ELF-1 (cell line): ENCODE results near the gene KRT38.
A peak's percentile ranks its signal among the peaks of the same experiment; 100 is the strongest.
"Not testable (repeated sequence)": the region's sequence is repeated elsewhere in the genome, so short reads cannot be mapped to it uniquely, and the experiment has no call there.

Experiments used
- DNase-seq: peaks from one replicate; pipeline ENCODE4 v3.0.0-alpha.2; 2016; ENCODE audit warnings: low read depth, low spot score

KRT38 gene

DNA sequence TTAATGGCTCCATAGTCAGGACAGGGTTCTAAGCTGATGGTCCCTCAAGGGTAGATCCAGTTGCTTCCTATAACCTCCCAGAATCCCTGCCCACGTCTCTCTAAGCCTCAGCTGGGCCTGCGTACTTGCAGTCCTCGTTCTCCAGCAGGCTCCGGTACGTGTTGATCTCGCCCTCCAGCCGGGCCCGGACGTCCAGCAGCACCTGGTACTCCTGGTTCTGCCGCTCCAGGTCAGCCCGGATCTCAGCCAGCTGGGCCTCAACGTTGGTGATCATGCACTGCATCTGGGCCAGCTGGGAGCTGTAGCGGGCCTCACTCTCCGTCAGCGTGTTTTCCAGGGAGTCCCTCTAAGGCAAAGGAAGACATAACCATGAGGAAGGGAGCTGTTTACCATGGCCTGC lies 21.9 kb upstream of the KRT38 start:
- no peak for DNase-seq

DNA sequence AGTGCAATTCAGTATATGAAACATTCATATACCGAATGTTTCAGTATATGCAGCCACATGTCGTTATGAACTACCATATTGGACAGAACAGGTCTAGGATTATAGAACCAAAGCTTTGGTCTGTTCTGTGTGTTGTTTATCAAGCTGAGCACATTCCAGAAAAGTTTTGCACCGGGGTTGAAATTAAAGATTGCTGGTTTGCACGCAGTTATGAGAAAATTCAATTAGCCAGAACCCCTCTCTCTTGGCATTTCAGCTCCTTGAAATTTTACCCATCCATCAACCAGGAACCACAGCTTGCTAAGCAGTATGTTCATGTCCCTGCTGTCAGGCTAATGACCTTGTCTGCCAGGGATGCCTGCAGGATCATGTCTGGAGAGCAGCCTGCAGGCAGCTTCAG lies 16.9 kb upstream of the KRT38 start:
- no peak for DNase-seq

DNA sequence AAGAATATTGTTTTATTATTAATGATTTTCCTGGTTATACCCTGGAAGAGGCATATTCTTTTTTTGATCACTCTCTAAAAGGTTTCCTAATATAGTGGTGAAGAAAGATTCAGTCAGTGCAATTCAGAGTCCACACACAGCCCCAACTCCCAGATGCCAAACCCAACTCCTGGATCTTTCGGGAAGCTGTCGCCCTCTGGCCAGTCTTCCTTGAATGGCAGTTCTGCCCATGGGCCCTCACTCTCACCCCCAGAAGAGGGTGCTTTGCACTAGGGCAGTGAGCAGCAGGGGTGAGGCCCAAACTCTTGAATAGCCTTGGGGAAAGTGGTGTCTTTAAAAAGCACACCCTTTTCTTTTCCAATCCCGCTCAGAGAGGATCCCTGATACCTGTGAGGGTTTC lies 15.4 kb upstream of the KRT38 start:
- DNase-seq, result peak; percentile 10

DNA sequence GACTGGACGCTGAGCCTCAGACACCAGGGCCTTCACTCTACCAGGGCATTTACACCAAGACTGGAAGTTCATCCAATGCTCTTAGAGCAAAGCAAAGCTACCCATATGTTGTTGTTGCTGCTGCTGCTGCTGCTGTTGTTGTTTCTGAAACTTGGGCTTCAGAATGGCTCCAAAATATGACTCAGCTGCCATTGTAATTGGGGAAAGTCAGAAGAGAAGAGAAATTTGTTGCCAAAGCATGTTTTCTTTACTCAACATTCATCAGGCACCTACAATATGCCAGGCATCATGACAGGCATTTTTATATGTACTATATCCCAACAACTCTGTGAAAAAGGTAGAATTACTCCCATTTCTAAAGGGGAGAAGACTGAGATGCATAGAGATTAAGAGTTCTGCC lies 14.5 kb upstream of the KRT38 start:
- DNase-seq, result no peak

DNA sequence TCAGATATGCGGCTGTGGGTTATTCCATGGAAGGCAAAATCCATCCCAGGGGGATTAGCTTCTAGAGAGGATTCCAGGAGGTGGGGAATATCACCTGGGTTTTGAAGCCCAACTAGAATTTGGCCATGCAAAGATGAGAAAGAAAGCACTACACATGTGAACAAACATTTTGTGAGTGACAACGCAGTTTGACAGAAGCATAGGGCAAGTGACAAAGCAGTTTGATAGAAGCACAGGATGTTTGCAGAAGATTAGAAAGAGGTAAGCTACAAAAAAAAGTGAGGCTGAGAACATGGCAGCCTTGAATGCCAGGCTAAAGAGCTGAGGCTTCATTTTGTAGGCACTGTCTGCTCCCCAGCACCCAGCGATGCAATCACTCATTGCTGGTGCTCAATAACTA lies 12.3 kb upstream of the KRT38 start:
- no peak for DNase-seq

DNA sequence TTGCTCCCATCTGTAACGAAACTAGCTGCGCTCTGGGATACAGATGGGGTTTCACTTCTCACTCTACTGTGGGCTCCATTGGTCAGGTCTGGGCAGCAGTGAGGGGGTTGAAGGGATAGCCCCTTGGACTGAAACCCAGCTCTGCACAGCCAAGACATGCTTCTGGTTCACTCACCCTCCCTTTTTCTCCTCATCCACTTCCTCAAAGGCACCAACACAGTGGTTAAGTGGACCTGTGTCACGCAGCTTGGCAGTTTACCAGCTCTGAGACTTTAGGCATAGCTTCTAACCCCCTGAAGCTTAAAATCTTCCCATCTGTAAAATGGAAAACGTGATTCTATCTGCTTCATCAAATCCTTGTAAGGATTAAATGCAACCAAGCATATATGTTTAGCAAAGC lies 11.5 kb upstream of the KRT38 start:
- DNase-seq, result no peak

DNA sequence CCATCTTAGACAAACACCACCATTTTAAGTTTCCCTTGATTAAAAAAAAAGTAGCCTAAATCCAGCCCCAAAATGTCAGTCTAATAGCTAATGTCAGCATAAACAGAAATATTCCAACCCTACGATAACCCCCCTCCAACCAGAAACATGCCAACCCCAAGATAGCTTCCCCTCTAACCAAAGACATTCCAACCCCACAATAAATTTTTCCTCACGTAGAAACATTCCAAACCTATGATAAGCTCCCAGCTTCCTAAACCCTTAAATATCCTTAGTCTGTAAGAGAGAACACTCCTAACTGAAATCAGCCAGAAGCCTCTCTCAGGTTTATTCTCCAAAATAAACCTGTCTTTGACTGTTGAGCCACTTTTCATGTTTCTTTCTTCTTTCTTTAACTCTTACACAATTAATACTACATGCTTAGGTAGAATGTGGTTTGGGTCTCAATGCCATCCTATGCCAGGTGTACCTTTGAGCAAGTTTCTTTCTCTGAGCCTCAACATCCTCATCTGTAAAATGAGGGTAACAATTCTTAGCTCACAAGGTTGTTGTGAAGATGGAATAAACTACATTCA lies 10.5 kb upstream of the KRT38 start:
- DNase-seq, result no peak

DNA sequence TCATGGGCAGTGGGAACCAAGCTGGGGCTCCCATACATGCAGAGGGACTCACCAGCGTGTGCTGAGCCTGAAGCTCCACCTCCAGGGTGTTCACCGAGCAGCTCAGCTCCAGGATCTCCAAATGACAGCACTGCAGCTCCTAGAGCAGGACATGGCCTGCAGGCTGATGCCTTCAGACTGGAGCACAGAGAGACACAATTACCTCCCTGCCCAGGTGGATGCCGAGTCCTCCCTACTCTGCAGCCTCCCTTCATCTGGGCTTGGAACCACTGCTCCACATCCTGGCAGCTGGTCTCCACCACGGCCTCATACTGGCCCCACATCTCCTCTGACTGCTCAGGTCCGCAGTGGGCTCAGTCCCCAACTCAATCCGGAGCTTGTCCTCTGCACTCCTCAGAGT lies 8.2 kb upstream of the KRT38 start:
- no peak for DNase-seq

DNA sequence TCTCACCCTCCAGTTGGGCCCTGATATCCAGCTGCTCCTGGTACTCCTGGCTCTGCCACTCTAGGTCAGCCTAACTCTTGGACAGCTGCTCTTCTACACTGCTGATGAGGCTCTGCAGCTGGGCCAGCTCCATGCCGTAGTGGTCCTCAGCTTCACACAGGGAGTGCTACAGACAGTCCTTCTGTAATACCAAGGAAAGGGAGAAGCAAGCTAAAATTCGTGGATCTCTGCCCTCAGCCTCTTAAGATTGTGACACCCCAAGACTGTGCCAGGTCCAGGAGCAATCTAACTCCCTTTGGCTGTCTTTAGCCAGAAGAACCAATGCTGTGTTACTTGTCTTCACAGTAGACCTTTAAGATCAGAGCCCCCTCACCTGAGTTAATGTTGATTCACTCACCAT lies 7.7 kb upstream of the KRT38 start:
- no peak for DNase-seq

DNA sequence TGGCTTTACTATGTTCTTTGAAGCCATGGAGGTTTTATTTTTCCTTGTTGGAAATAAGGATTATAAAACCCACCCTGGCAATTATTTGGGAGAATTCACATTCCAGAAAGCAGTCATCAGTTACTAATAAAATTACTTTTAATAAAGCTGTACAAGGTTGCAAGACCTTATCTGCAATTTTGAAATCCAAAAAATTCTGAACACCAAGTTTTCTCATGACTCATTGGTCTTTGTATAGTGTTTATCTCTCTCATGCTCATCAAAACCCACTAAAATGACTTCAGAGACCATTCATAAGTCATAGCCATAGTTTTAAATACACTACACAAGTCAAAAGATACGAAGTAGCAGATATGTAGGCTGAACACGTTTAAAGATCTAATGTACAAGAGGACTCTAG lies 6.0 kb upstream of the KRT38 start:
- no peak for DNase-seq

DNA sequence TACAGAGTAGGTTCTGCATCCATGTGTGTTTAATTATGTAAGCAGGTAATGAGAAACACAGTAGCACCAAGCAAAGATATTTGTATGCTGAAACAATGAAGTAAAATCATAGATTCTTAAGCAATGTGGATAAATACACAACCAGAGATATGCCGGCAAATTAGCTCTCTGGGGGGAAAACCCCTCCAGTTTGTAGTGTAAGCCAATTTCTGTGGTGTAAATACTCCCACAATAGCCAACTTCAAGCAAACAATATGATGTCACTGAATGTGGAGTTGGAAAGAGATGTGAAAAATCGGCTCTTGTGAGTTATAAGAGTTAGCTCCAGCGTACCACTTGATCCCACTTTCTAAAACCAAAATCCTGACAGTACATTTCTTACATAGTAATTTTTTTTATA lies 3.9 kb upstream of the KRT38 start:
- no peak for DNase-seq

DNA sequence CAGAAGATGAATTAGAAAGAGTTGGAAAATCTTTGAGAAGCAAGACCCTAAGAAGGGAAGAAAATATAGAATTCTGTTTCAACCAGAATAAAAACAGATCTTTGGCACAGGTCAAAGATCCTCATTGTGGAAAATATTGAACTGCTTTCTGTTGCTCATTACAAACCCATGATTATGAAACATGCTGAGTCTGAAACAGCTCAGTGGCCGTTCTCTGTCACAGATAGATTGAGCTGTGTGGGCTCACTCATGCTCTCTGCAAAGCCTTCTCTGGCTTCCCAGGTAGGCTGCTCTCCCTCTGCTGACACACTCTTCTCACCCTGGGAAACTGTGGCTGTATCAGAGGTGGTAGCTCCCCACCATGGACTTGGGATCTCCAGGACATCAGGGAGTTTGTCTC lies 3.4 kb upstream of the KRT38 start:
- DNase-seq, result no peak

DNA sequence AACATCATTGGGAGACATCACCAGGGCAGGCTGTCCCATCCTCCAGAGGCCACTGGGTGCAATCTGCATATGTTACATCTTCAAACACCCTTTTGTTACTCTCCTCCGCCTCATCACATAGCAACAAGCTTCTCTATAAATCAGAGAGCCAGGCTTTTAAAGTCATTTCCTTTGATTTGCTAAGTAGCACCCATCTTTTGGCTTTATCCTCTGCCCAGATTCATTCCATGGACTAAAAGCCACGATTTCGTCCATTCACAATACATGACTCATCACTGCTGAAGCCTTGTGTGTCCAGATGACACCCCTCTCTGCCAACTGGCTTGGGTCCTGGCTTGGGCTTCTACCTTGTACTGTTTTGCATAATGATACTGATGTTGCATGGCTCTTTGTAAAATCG lies 2.0 kb upstream of the KRT38 start:
- DNase-seq, result no peak

DNA sequence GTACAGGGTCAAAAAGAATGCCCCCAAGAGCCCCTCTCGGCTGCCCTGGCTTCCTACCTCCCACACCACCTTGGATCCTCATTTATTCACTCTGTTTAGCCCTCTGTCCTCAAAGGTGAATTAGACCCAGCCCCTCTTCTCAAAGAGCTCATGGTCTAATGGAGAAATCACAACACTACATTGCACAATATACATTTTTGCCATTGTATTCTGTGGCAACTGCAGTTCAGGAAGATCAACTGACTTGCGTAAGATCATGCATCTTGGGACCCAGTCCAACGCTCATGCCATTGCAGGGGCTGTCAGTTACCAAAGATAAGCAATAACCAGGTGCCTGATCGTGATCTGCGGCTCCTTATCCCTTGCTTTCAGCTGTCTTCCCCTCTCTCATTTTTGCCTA lies 1.4 kb downstream of the KRT38 start:
- DNase-seq, result no peak

DNA sequence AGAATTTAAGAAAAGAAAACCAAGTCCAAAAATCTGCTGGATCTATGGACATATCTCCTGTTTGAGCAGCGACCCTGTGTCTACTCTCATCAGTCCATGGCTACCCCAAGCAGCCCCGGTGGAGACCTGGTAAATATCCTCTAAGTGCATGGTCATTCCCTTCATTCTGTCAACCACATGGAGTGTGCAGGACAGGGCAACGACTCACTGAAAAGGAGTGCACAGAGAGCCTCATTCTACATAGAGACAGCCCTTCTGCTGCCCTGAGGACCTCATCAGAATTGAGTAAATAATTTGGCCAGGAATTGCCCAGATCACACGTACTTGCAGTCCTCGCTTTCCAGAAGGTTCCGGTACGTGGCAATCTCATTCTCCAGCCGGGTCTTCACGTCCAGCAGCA lies 3.0 kb downstream of the KRT38 start:
- no peak for DNase-seq

DNA sequence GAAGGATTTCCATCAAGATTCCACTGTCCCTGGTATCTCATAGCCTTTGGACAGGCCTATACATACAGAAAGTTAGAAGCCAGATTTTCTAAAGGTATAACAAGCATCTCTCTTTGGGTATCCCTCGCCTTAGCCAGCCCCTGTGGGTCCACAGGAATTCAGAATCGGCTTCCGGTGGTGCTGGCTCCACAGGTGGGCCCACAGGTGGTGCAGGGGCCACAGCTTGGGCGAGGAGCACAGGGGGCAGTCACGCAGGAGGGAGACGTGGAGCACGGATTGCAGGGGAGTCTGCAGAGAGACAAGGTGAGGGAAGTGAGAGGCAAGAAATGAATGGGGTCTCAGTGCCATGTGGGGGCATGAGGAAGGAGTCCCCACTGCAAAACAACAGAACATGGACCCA lies 3.5 kb downstream of the KRT38 start:
- DNase-seq, result no peak

DNA sequence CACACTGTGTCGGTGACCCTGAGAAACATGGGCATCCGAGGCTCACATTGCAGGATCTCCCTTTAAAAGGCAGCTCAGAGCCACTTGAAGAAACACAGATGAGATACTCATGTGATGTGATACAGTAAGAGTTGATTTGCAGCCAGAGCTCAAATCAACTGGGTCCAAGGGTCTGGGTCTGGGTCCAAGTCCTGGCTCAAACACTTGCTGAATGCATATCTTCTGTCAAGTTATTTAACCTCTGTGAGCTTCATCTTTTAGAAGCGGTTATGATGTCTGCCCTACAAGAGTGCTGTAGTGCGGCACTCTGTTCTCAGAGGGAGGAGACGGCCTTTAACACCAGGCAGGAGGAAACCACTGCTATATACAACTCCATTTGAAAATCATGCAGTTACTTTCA lies 6.4 kb downstream of the KRT38 start:
- DNase-seq, result no peak

DNA sequence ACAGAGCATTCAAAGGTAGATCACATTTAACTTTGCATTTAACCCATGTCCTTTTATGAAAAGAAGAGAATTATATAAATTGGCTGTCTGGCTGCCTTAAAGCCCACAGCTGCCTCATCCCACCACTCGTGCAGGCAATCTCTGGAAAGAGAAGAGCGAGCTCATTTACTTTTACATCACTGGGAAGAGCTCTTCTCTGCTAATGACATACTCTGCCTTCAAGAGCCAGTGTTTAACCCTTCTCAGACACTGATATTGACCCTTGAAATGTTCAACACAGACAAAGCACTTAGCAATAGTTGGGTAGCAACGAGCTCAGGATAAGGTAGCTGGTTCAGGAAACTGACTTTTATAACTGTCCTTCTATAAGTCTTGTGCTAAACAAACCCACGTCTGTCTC lies 6.8 kb downstream of the KRT38 start:
- DNase-seq, result no peak

DNA sequence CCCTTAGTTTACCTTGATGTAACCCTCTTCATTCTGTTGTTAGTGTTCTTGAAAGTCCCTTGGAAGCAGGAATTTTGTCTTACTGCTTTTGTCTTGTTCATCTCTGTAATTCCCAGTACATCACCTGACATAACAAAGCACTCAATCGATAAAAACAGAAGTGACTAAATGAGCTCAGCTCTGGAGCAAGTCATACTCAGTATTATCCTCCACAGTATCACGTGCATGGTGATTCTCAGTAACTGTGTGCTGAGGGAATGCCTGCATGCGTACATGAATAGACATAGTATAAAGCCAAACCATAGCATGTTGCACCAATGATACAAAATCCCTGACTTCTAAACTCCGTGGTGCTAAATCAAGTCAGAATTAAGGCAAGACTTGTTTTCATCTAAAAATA lies 7.2 kb downstream of the KRT38 start:
- no peak for DNase-seq

DNA sequence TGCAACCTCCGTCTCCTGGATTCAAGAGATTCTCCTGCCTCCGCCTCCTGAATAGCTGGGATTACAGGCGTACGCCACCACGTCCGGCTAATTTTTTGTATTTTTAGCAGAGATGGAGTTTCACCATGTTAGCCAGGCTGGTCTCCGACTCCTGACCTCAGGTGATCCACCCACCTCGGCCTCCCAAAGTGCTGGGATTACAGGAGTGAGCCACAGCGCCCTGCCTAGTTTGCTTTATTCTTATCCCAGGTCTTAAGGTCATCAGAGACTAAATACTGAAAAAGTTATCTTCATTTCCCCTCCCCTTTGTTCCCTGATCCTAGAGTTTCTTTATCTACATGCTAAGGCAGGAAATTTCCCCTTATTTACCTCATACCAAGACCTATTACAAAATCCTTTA lies 10.4 kb downstream of the KRT38 start:
- DNase-seq, result not testable (repeated sequence)

DNA sequence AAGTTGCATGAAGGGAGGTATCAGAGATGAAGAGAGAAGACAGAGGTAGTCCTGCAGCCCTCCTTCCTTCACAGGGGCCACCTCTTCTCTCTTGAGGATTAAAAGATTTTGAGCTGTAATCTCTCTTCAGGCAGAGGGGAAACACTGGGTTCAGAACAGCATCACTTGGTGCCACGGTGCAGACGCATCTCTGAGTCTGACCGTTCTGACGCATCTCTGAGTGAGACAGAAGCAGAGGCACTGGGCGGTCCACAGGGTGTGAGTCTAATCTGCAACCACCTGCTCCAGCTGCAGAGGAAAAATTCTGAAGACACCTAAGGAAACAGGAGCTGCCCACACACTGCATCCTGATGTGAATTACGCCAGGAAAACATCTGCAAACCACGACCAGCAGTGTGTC lies 11.1 kb downstream of the KRT38 start:
- DNase-seq, result no peak

DNA sequence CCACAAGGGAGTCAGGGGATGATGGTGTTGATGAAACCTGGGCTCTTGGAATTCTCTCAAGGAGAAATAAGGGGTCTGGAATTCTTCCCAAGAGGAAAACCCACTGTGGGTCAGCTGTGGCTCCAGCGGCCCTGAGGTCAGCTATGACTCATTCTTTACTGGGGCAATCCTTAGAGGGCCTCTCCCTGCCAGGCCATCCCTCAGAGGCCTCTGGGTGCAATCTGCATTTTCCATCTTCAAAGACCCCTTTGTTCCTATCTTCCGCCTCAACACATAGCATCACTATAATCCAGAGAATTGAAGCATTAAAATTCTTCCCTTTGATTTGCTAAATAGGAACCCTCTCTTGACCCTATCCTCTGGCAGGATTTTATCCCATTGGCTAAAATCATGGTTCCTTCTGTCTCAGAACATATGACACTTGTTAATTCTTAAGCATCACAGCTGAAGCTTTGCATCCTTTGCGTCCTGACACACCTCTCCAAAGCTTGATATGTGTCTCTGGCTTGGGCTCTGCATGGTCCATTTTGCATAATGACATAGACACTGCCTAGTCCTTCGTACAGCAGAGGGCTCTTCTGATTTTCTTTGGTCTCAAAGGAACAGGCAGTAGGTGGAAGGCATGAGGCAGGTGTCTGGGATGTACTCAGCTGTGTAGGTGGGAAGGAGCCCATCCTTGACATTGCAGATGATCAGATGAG lies 12.0 kb downstream of the KRT38 start:
- peak; percentile 63 for DNase-seq

DNA sequence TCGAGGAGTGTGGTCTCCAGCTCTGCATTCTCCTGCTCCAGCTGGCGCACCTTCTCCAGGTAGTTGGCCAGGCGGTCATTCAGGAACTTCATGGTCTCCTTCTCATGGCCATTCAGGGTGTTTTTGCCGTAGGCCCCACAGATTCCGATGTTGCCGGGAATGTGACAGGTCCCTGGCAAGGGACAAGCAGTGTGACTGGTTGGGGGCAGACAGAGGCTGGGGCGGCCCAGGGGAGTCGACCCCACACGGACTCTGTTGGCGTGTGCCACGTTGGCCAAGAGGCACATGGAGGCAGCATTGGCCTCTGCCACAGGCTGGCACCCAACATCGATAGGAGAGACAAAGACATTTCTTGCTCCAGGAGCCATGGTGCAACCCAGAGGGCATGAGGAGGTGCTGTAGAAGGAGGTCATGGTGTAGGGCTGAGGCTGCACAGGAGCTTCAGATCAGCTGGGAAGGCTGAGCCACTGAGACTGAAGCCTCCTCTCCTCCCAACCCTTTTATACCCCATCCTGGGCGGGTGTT lies 16.6 kb downstream of the KRT38 start, which contains the start of gene KRT37:
Gene KRT37, minus strand, starts transcription at position 475 of the 525 bp plus-strand sequence. Its CDS starts 62 bp downstream, at position 413.
- no peak for DNase-seq

DNA sequence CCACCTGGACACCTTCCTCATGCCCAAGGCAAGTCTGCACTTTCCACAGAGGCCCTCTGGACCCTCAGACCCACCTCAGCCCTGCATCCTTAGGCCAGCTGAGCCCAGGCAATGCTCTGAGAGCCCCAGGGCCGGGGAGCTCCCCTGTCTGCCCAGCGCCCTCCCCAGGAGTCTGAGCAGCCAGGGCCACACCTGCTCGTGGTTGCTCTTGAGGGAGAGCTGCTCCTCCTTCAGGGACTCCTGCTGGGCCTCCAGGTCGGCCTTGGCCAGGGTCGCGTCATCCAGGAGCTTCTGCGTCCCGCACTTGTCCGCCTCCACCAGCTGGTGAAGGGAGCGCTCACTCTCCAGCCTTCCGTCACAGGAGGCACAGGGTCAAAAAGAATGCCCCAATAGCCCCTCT lies 18.2 kb downstream of the KRT38 start:
- DNase-seq, result not testable (repeated sequence)
